Endothelial cell of umbilical vein (primary cell): ENCODE measurements around the gene LENG9. TPM values are rescaled to one million over a fixed set of nuclear protein-coding genes. Genes with fewer than 3 reads are reported as not detected.

Experiments used
- BruUV-seq: library from RNA; stranded (reverse); fragments of 400-500 nt; replicated peaks from 2 replicates; lab custom pipeline; 2021; lab: Mats Ljungman, UMichigan
- CTCF ChIA-PET: fragments of 300-600, 350-600 bp; sonication (Branson Sonifier 250); formaldehyde crosslinking; loops from one replicate; lab custom pipeline; 2021; ENCODE audit warnings: antibody characterized with exemption, inconsistent platforms; lab: Charles Lee
- POLR2A ChIA-PET: fragments of 300-600, 350-600 bp; sonication (Branson Sonifier 250); formaldehyde crosslinking; loops from one replicate; lab custom pipeline; 2021; ENCODE audit warnings: antibody characterized with exemption, inconsistent platforms; lab: Charles Lee
- DNase-seq: peaks from one replicate; pipeline ENCODE4 v3.0.0-alpha.2; 2011; ENCODE audit warnings: low read depth, low spot score
- FAIRE-seq: peaks from 2 replicates; lab custom pipeline; 2011; peaks lifted over from hg19 to GRCh38; lab: Jason Lieb, UNC
- H2AFZ ChIP-seq: 2 replicates; pipeline ENCODE4 v1.6.0; 2012; ENCODE audit warnings: low read depth, low read length, control low read depth, inconsistent platforms
- H3K27ac ChIP-seq: 2 replicates; pipeline ENCODE4 v1.5.1; 2011; ENCODE audit warnings: low read depth, mild to moderate bottlenecking, control low read depth, low read length, moderate library complexity; ENCODE audit not compliant: insufficient read depth
- H3K27me3 ChIP-seq, 2 experiments: 2 replicates each; pipeline versions ENCODE4 v1.6.0 to v1.6.1; 2011; ENCODE audit warnings: low read length in 2 of 2, mixed read lengths in 1 of 2; ENCODE audit not compliant: control insufficient read depth in 2 of 2, insufficient read depth in 2 of 2
- H3K36me3 ChIP-seq, 2 experiments: 2 replicates in 1 of 2; 3 replicates in 1 of 2; pipeline ENCODE4 v1.5.1; 2011; ENCODE audit warnings: low read length in 2 of 2, mild to moderate bottlenecking in 1 of 2, moderate library complexity in 1 of 2; ENCODE audit not compliant: control insufficient read depth in 2 of 2, insufficient read depth in 2 of 2; ENCODE audit errors: extremely low read depth in 1 of 2
- H3K4me1 ChIP-seq: 3 replicates; pipeline ENCODE4 v1.5.1; 2011; ENCODE audit warnings: mild to moderate bottlenecking, low read length; ENCODE audit not compliant: control insufficient read depth, insufficient read depth; ENCODE audit errors: extremely low read depth
- H3K4me2 ChIP-seq: 2 replicates; pipeline ENCODE4 v1.6.1; 2011; ENCODE audit warnings: low read length, control low read depth, mixed read lengths; ENCODE audit not compliant: insufficient read depth
- H3K4me3 ChIP-seq, 3 experiments: fragments of 200-600 bp in 1 of 3; sonication (generic), shearing (Covaris generic) in 1 of 3; replicated peaks in 1 of 3; 2 replicates each; pipeline ENCODE4 v1.5.1; 2011 to 2016; ENCODE audit warnings: control low read depth in 3 of 3, low read length in 3 of 3, mild to moderate bottlenecking in 2 of 3, inconsistent platforms in 1 of 3, low read depth in 1 of 3, moderate library complexity in 1 of 3; ENCODE audit not compliant: insufficient read depth in 1 of 3
- H3K79me2 ChIP-seq: 2 replicates; pipeline ENCODE4 v1.6.0; 2012; ENCODE audit warnings: low read length, inconsistent platforms; ENCODE audit not compliant: control insufficient read depth, insufficient read depth
- H3K9ac ChIP-seq: replicated peaks from 2 replicates; pipeline ENCODE3; 2011; ENCODE audit warnings: low read length, control low read depth; ENCODE audit not compliant: insufficient read depth; ENCODE audit errors: extremely low read depth
- H3K9me1 ChIP-seq: replicated peaks from 3 replicates; pipeline ENCODE4 v1.6.0; 2011; ENCODE audit warnings: mild to moderate bottlenecking, low read length; ENCODE audit not compliant: control insufficient read depth, insufficient read depth; ENCODE audit errors: extremely low read depth
- H3K9me3 ChIP-seq: replicated peaks from 2 replicates; pipeline ENCODE4 v1.5.1; 2012; ENCODE audit warnings: low read length, inconsistent platforms; ENCODE audit not compliant: control insufficient read depth, insufficient read depth
- H4K20me1 ChIP-seq: replicated peaks from 2 replicates; pipeline ENCODE3; 2011; ENCODE audit warnings: mild to moderate bottlenecking, low read length; ENCODE audit not compliant: control insufficient read depth, insufficient read depth; ENCODE audit errors: extremely low read depth
- EZH2 ChIP-seq: IDR thresholded peaks from 2 replicates; pipeline ENCODE4 v1.6.1; 2012; ENCODE audit warnings: borderline replicate concordance, low read depth, mild to moderate bottlenecking, moderate library complexity, low read length, inconsistent platforms; ENCODE audit not compliant: severe bottlenecking
- FOS ChIP-seq: IDR thresholded peaks from 2 replicates; pipeline ENCODE4 v1.6.1; 2011; ENCODE audit warnings: mild to moderate bottlenecking, low read length, moderate library complexity, borderline replicate concordance; ENCODE audit not compliant: insufficient read depth
- GATA2 ChIP-seq: IDR thresholded peaks from 2 replicates; pipeline ENCODE4 v1.7.0; 2011; ENCODE audit warnings: low read depth, mild to moderate bottlenecking, moderate library complexity, mixed read lengths, low read length; ENCODE audit not compliant: insufficient read length, insufficient read depth
- JUN ChIP-seq: IDR thresholded peaks from 2 replicates; pipeline ENCODE4 v1.6.1; 2011; ENCODE audit warnings: borderline replicate concordance, low read depth; ENCODE audit not compliant: insufficient read length, insufficient read depth
- MYC ChIP-seq: IDR thresholded peaks from one replicate; pipeline ENCODE4 v1.6.1; 2011; ENCODE audit warnings: mild to moderate bottlenecking, low read depth, low read length
- POLR2A ChIP-seq: IDR thresholded peaks from 2 replicates; pipeline ENCODE4 v1.6.1; 2012; ENCODE audit warnings: low read depth, mild to moderate bottlenecking, control low read depth, low read length
- POLR2AphosphoS5 ChIP-seq: IDR thresholded peaks from 2 replicates; pipeline ENCODE4 v1.6.1; 2012; ENCODE audit warnings: low read depth, mild to moderate bottlenecking, control low read depth, low read length, moderate library complexity; ENCODE audit not compliant: insufficient read depth
- dilution Hi-C: fragments of 300-500 bp; cut with MboI; formaldehyde crosslinking; loops from one replicate; pipeline ENCODE4 v1.15.0; 2019; ENCODE audit warnings: low sequenced_read_pairs; ENCODE audit not compliant: extremely low pct_ligation_motif_present
- intact Hi-C: fragments of 100-400 bp; cut with micrococcal nuclease; formaldehyde crosslinking; loops from one replicate; pipeline ENCODE4 v1.10.0; 2022
- polyA plus RNA-seq, 4 experiments: library from polyadenylated mRNA; depleted of rRNA in 3 of 4; stranded (reverse) in 3 of 4; unstranded in 1 of 4; fragments of >200 nt; gene quantifications; 2 replicates each; pipeline versions ENCODE4 v1.2.1 to v1.2.3, GENCODE V29; 2011 to 2012; ENCODE audit warnings: missing spikeins in 1 of 4
- total RNA-seq: library from RNA; stranded (reverse); gene quantifications from 2 replicates; pipeline ENCODE4 v1.2.3, GENCODE V29; 2021
- TF ChIP-seq, protein P1 (sequence below): IDR thresholded peaks from 2 replicates; pipeline ENCODE4 v1.6.1; 2011; ENCODE audit not compliant: insufficient read depth, insufficient read length
- TF ChIP-seq, protein P2 (sequence below), 2 donors: IDR thresholded peaks; 1 replicate in 1 of 2; 2 replicates in 1 of 2; pipeline ENCODE4 v1.5.1; 2011; ENCODE audit warnings: low read length in 2 of 2, mild to moderate bottlenecking in 2 of 2, moderate library complexity in 2 of 2, control low read depth in 1 of 2, inconsistent platforms in 1 of 2, low read depth in 1 of 2; ENCODE audit not compliant: insufficient read depth in 1 of 2; ENCODE audit errors: extremely low read depth in 1 of 2

The LENG9 gene
- total and polyA plus RNA-seq, 2 donors (not counting 3 experiments of a cell fraction or from before 2014, with no cell fraction given) = 0.97 to 2.8 TPM

DNA sequence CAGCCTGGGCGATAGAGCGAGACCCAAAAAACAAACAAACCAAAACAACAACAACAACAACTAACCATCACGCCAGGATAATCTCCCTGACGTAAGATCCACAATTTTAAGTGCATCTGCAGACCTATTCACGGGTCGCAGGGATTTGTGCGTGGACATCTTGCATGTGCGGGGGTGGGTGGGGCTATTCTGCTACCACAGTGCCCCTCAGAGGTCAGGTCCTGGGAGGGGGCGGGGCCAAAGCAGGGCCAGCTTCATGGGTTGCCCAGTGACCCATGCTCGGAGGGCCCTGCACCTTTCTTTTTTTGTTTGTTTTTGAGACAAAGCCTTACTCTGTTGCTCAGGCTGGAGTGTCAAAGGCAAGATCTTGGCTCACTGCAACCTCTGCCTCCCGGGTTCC is 12.1 kb upstream of the LENG9 start:
- Histone ChIP-seq H3K79me2 (peaks cover 1% of the 10 kb centered on the region), H2AFZ (no peak overlapping the region), H3K9me1 (no peaks in the 10 kb centered on the region), H3K9ac (no peak overlapping the region), H3K4me2 (no peak overlapping the region), H4K20me1 (no peaks in the 10 kb centered on the region), H3K4me1 (peaks cover 18% of the 10 kb centered on the region), H3K27me3 (no peaks in the 10 kb centered on the region), H3K4me3 (no peak overlapping the region), H3K27ac (no peak overlapping the region), H3K36me3 (no peaks in the 10 kb centered on the region), H3K9me3 (no peaks in the 10 kb centered on the region)
- no peak for DNase-seq
- dilution Hi-C loops = no loop called here
- CTCF ChIA-PET = interaction anchor here (1.1 kb wide), 1 partner anchor 201 kb away, joined by 3 read pairs; no protein-coding TSS in a partner anchor
- TF ChIP-seq JUN (no peak), FOS (no peak), EZH2 (no peak), MYC (no peak), POLR2A (no peak), GATA2 (no peak), POLR2AphosphoS5 (no peak)
- TF ChIP-seq, protein P1, sequence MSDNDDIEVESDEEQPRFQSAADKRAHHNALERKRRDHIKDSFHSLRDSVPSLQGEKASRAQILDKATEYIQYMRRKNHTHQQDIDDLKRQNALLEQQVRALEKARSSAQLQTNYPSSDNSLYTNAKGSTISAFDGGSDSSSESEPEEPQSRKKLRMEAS = no peak
- TF ChIP-seq, protein P2, sequence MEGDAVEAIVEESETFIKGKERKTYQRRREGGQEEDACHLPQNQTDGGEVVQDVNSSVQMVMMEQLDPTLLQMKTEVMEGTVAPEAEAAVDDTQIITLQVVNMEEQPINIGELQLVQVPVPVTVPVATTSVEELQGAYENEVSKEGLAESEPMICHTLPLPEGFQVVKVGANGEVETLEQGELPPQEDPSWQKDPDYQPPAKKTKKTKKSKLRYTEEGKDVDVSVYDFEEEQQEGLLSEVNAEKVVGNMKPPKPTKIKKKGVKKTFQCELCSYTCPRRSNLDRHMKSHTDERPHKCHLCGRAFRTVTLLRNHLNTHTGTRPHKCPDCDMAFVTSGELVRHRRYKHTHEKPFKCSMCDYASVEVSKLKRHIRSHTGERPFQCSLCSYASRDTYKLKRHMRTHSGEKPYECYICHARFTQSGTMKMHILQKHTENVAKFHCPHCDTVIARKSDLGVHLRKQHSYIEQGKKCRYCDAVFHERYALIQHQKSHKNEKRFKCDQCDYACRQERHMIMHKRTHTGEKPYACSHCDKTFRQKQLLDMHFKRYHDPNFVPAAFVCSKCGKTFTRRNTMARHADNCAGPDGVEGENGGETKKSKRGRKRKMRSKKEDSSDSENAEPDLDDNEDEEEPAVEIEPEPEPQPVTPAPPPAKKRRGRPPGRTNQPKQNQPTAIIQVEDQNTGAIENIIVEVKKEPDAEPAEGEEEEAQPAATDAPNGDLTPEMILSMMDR (IDR thresholded peaks at IDR 0.05; ENCODE audit: extremely low read depth in 1 of 2, insufficient read depth in 1 of 2, low read depth in 1 of 2, low read length in 2 of 2) = no peak
- FAIRE-seq = no peak
- POLR2A ChIA-PET = no interaction called here
- no TSS peak for BruUV-seq
- intact Hi-C loops = no loop called here
